ENCODE data around the gene CBARP. TPM values are rescaled to one million over a fixed set of nuclear protein-coding genes. Genes with fewer than 3 reads are reported as not detected.

CBARP gene
- total RNA-seq, 1 donor from 2014 or later, result 9.2 TPM

- Mint-ChIP-seq H3K27ac (no peak overlapping the region), H3K36me3 (no peaks in the 10 kb centered on the region), H3K9me3 (no peaks in the 10 kb centered on the region), H3K27me3 (ENCODE audit: low read depth) (no peaks in the 10 kb centered on the region), H3K4me3 (no peak overlapping the region), H3K4me1 (peaks cover 12% of the 10 kb centered on the region)
- no peak for DNase-seq (ENCODE audit: low spot score in 2 of 2, unreplicated experiment in 2 of 2)
- TF ChIP-seq CTCF (IDR thresholded peaks at IDR 0.05; ENCODE audit: unreplicated experiment), result no peak
Measured at GRCh38 chr19:1245494-1246264, 7.9 kb upstream of the CBARP start.

GRCh38 chr19:1244693-1245451, 7.1 kb upstream of the CBARP start:
- no peaks in the 10 kb centered on the region for H3K9me3 Mint-ChIP-seq
- peak overlapping the region; percentile 77 for H3K27ac Mint-ChIP-seq
- TF ChIP-seq CTCF (IDR thresholded peaks at IDR 0.05; ENCODE audit: unreplicated experiment), result peak; percentile 10
- H3K4me1 Mint-ChIP-seq, result peaks cover 12% of the 10 kb centered on the region
- H3K4me3 Mint-ChIP-seq, result peak overlapping the region; percentile 47
- no peak for DNase-seq (ENCODE audit: low spot score in 2 of 2, unreplicated experiment in 2 of 2)
- no peaks in the 10 kb centered on the region for H3K27me3 Mint-ChIP-seq (ENCODE audit: low read depth)
- no peaks in the 10 kb centered on the region for H3K36me3 Mint-ChIP-seq

GRCh38 chr19:1243768-1244692, 6.2 kb upstream of the CBARP start:
- no peaks in the 10 kb centered on the region for H3K9me3 Mint-ChIP-seq
- peak; percentile 76 to 90 for DNase-seq (ENCODE audit: low spot score in 2 of 2, unreplicated experiment in 2 of 2)
- peak overlapping the region; percentile 47 for H3K4me3 Mint-ChIP-seq
- no peaks in the 10 kb centered on the region for H3K36me3 Mint-ChIP-seq
- TF ChIP-seq CTCF (IDR thresholded peaks at IDR 0.05; ENCODE audit: unreplicated experiment), result peak; percentile 77
- H3K27ac Mint-ChIP-seq, result peak overlapping the region; percentile 77
- H3K27me3 Mint-ChIP-seq (ENCODE audit: low read depth), result no peaks in the 10 kb centered on the region
- peaks cover 15% of the 10 kb centered on the region for H3K4me1 Mint-ChIP-seq

- peak; percentile 84 to 85 for DNase-seq (ENCODE audit: low spot score in 2 of 2, unreplicated experiment in 2 of 2)
- Mint-ChIP-seq H3K4me3 (peak within 1 kb of the TSS; percentile 76), H3K9me3 (no peaks in the 10 kb centered on the region), H3K36me3 (no peaks in the 10 kb centered on the region), H3K27ac (peak within 1 kb of the TSS; percentile 92), H3K27me3 (ENCODE audit: low read depth) (no peaks in the 10 kb centered on the region), H3K4me1 (peaks cover 24% of the 10 kb centered on the region)
- TF ChIP-seq CTCF (IDR thresholded peaks at IDR 0.05; ENCODE audit: unreplicated experiment), result no peak
Measured at GRCh38 chr19:1241417-1242095, 3.8 kb upstream of the CBARP start, which contains the start of gene ATP5F1D. ATP5F1D (plus strand) TSS chr19:1241751; CDS start chr19:1241851, 100 bp downstream.

GRCh38 chr19:1240925-1241324, 3.1 kb upstream of the CBARP start:
- no peaks in the 10 kb centered on the region for H3K36me3 Mint-ChIP-seq

More at GRCh38 chr19:1240925-1241324, 3.1 kb upstream of the CBARP start:
- peak overlapping the region; percentile 72 for H3K4me3 Mint-ChIP-seq
- H3K4me1 Mint-ChIP-seq, result peaks cover 24% of the 10 kb centered on the region
- no peaks in the 10 kb centered on the region for H3K27me3 Mint-ChIP-seq (ENCODE audit: low read depth)
- DNase-seq (ENCODE audit: low spot score in 2 of 2, unreplicated experiment in 2 of 2), result no peak
- TF ChIP-seq CTCF (IDR thresholded peaks at IDR 0.05; ENCODE audit: unreplicated experiment), result no peak
- no peaks in the 10 kb centered on the region for H3K9me3 Mint-ChIP-seq
- H3K27ac Mint-ChIP-seq, result peak overlapping the region; percentile 92
